ENCODE measurements around the gene GABBR2. TPM values are rescaled to one million over a fixed set of nuclear protein-coding genes. Genes with fewer than 3 reads are reported as not detected.

GABBR2 gene
- total and polyA plus RNA-seq, 2 experiments from 2014 or later, result 0.89 to 1.3 TPM

GRCh38 chr9:98479967-98480847, 228.5 kb downstream of the GABBR2 start:
- ATAC-seq, result no peak
- Histone ChIP-seq H3K9me2 (ENCODE audit: insufficient read depth) (no peaks in the 10 kb centered on the region), H3K4me2 (no peak overlapping the region), H4K20me1 (replicated peaks; ENCODE audit: insufficient read depth) (no peaks in the 10 kb centered on the region), H3K79me2 (replicated peaks; ENCODE audit: insufficient read depth) (no peaks in the 10 kb centered on the region), H3K4me3 (no peak overlapping the region), H3K27ac (ENCODE audit: low read depth) (no peak overlapping the region), H2AFZ (no peak overlapping the region), H3K36me3 (ENCODE audit: insufficient read depth) (no peaks in the 10 kb centered on the region; the same call in 1 of the 2 replicates), H3K4me1 (ENCODE audit: insufficient read depth) (no peaks in the 10 kb centered on the region), H3K27me3 (ENCODE audit: insufficient read depth) (no peaks in the 10 kb centered on the region), H3F3A (replicated peaks; ENCODE audit: low read depth) (no peaks in the 10 kb centered on the region)
- H3K9me3 Mint-ChIP-seq, result no peaks in the 10 kb centered on the region
- no peaks in the 10 kb centered on the region for H3K27me3 Mint-ChIP-seq (ENCODE audit: insufficient read depth, low read depth, poor library complexity)
- no peak for DNase-seq (ENCODE audit: low spot score)
- TF ChIP-seq EZH2phosphoT487 (IDR thresholded peaks at IDR 0.05; ENCODE audit: unreplicated experiment) (no peak), NANOG (IDR thresholded peaks at IDR 0.05; ENCODE audit: borderline replicate concordance) (no peak), JUNB (IDR thresholded peaks at IDR 0.05; ENCODE audit: unreplicated experiment) (no peak), ZNF331 (CRISPR knock-in tag; IDR thresholded peaks at IDR 0.05; ENCODE audit: low read depth) (no peak), ETS1 (IDR thresholded peaks at IDR 0.05) (no peak), ZNF114 (CRISPR knock-in tag; IDR thresholded peaks at IDR 0.05) (no peak), REST (IDR thresholded peaks at IDR 0.05; ENCODE audit: unreplicated experiment) (no peak)
- no peaks in the 10 kb centered on the region for H3K36me3 Mint-ChIP-seq (ENCODE audit: low read depth)
- 0 out of 3 replicates have a peak, but pooled peaks cover 2% of the 10 kb centered on the region for H3K4me1 Mint-ChIP-seq
- H3K4me3 Mint-ChIP-seq, result no peak overlapping the region
- no peak overlapping the region for H3K27ac Mint-ChIP-seq

GRCh38 chr9:98479449-98479848, 229.3 kb downstream of the GABBR2 start:
- ATAC-seq, result no peak
- Histone ChIP-seq H3K9me2 (ENCODE audit: insufficient read depth) (no peaks in the 10 kb centered on the region), H3F3A (replicated peaks; ENCODE audit: low read depth) (no peaks in the 10 kb centered on the region), H4K20me1 (replicated peaks; ENCODE audit: insufficient read depth) (no peaks in the 10 kb centered on the region), H3K4me3 (no peak overlapping the region), H3K36me3 (ENCODE audit: insufficient read depth) (no peaks in the 10 kb centered on the region; the same call in 1 of the 2 replicates), H2AFZ (no peak overlapping the region), H3K4me2 (no peak overlapping the region), H3K27ac (ENCODE audit: low read depth) (no peak overlapping the region), H3K27me3 (ENCODE audit: insufficient read depth) (no peaks in the 10 kb centered on the region), H3K4me1 (ENCODE audit: insufficient read depth) (no peaks in the 10 kb centered on the region), H3K79me2 (replicated peaks; ENCODE audit: insufficient read depth) (no peaks in the 10 kb centered on the region)
- no peak overlapping the region for H3K4me3 Mint-ChIP-seq
- H3K27ac Mint-ChIP-seq, result no peak overlapping the region
- H3K27me3 Mint-ChIP-seq (ENCODE audit: insufficient read depth, low read depth, poor library complexity), result no peaks in the 10 kb centered on the region
- H3K36me3 Mint-ChIP-seq (ENCODE audit: low read depth), result no peaks in the 10 kb centered on the region
- DNase-seq (ENCODE audit: low spot score), result no peak
- H3K4me1 Mint-ChIP-seq, result 0 out of 3 replicates have a peak, but pooled peaks cover 2% of the 10 kb centered on the region
- H3K9me3 Mint-ChIP-seq, result no peaks in the 10 kb centered on the region
- TF ChIP-seq CTCF (conservative IDR thresholded peaks at IDR 0.05; ENCODE audit: low read depth in 2 of 2), result no peak

Data from GM23338 (cell line).